ENCODE results near the gene GCK. TPM values are rescaled to one million over a fixed set of nuclear protein-coding genes. Genes with fewer than 3 reads are reported as not detected.

GCK gene
- total RNA-seq, 1 experiment from 2014 or later = not detected

- no peak for DNase-seq (ENCODE audit: extremely low read depth, low read depth)
These were observed 34.3 kb upstream of the GCK start for GRCh38 chr7:44223362-44224079.

GRCh38 chr7:44222776-44223261 is 33.6 kb upstream of the GCK start:
- no peak for DNase-seq (ENCODE audit: extremely low read depth, low read depth)

GRCh38 chr7:44222074-44222473 is 32.8 kb upstream of the GCK start:
- DNase-seq (ENCODE audit: extremely low read depth, low read depth) = no peak

GRCh38 chr7:44221231-44221791 is 32.1 kb upstream of the GCK start:
- DNase-seq (ENCODE audit: extremely low read depth, low read depth) = no peak

GRCh38 chr7:44220358-44221112 is 31.3 kb upstream of the GCK start:
- no peak for DNase-seq (ENCODE audit: extremely low read depth, low read depth)

GRCh38 chr7:44220046-44220357 is 30.8 kb upstream of the GCK start:
- DNase-seq (ENCODE audit: extremely low read depth, low read depth) = no peak

GRCh38 chr7:44219371-44220045 is 30.3 kb upstream of the GCK start:
- DNase-seq (ENCODE audit: extremely low read depth, low read depth) = no peak

- DNase-seq (ENCODE audit: extremely low read depth, low read depth) = no peak
These were observed 29.4 kb upstream of the GCK start for GRCh38 chr7:44218418-44219201.

- no peak for DNase-seq (ENCODE audit: extremely low read depth, low read depth)
These were observed 28.7 kb upstream of the GCK start for GRCh38 chr7:44217852-44218402.

GRCh38 chr7:44217223-44217714 is 28.0 kb upstream of the GCK start:
- DNase-seq (ENCODE audit: extremely low read depth, low read depth) = no peak

GRCh38 chr7:44216521-44217222 is 27.4 kb upstream of the GCK start:
- no peak for DNase-seq (ENCODE audit: extremely low read depth, low read depth)

GRCh38 chr7:44216019-44216418 is 26.8 kb upstream of the GCK start:
- DNase-seq (ENCODE audit: extremely low read depth, low read depth) = no peak

GRCh38 chr7:44215531-44215930 is 26.3 kb upstream of the GCK start:
- no peak for DNase-seq (ENCODE audit: extremely low read depth, low read depth)

- no peak for DNase-seq (ENCODE audit: extremely low read depth, low read depth)
These were observed 24.7 kb upstream of the GCK start for GRCh38 chr7:44213877-44214388.

- no peak for DNase-seq (ENCODE audit: extremely low read depth, low read depth)
These were observed 24.1 kb upstream of the GCK start for GRCh38 chr7:44213206-44213876.

- no peak for DNase-seq (ENCODE audit: extremely low read depth, low read depth)
These were observed 23.4 kb upstream of the GCK start for GRCh38 chr7:44212581-44213184.

- no peak for DNase-seq (ENCODE audit: extremely low read depth, low read depth)
These were observed 22.8 kb upstream of the GCK start for GRCh38 chr7:44212018-44212417.

- DNase-seq (ENCODE audit: extremely low read depth, low read depth) = no peak
These were observed 22.0 kb upstream of the GCK start for GRCh38 chr7:44211126-44211675.
